ENCODE measurements around the gene EPS8L3.
"Not testable (repeated sequence)": the region's sequence is repeated elsewhere in the genome, so short reads cannot be mapped to it uniquely, and the experiment has no call there.

EPS8L3 gene

GRCh38 chr1:109764561-109765482 lies 1.1 kb upstream of the EPS8L3 start:
- DNase-seq (ENCODE audit: low read depth in 1 of 2, low spot score in 1 of 2) = no peak

- no peak for DNase-seq (ENCODE audit: low read depth in 1 of 2, low spot score in 1 of 2)
These were observed 690 bp downstream of the EPS8L3 start for GRCh38 chr1:109762821-109763645.

- DNase-seq (ENCODE audit: low read depth in 1 of 2, low spot score in 1 of 2) = no peak
These were observed 1.6 kb downstream of the EPS8L3 start for GRCh38 chr1:109762039-109762585.

- DNase-seq (ENCODE audit: low read depth in 1 of 2, low spot score in 1 of 2) = no peak
These were observed 2.3 kb downstream of the EPS8L3 start for GRCh38 chr1:109761227-109762038.

- no peak for DNase-seq (ENCODE audit: low read depth in 1 of 2, low spot score in 1 of 2)
These were observed 3.0 kb downstream of the EPS8L3 start for GRCh38 chr1:109760581-109761226.

GRCh38 chr1:109759513-109760334 lies 4.0 kb downstream of the EPS8L3 start:
- no peak for DNase-seq (ENCODE audit: low read depth in 1 of 2, low spot score in 1 of 2)

GRCh38 chr1:109757936-109758786 lies 5.6 kb downstream of the EPS8L3 start:
- no peak for DNase-seq (ENCODE audit: low read depth in 1 of 2, low spot score in 1 of 2)

- DNase-seq (ENCODE audit: low read depth in 1 of 2, low spot score in 1 of 2) = no peak
These were observed 6.7 kb downstream of the EPS8L3 start for GRCh38 chr1:109756848-109757521.

GRCh38 chr1:109756325-109756724 lies 7.4 kb downstream of the EPS8L3 start:
- not testable (repeated sequence) for DNase-seq (ENCODE audit: low read depth in 1 of 2, low spot score in 1 of 2)

- no peak for DNase-seq (ENCODE audit: low read depth in 1 of 2, low spot score in 1 of 2)
These were observed 9.0 kb downstream of the EPS8L3 start for GRCh38 chr1:109754738-109755137.

GRCh38 chr1:109751531-109752260 lies 12.0 kb downstream of the EPS8L3 start:
- no peak for DNase-seq (ENCODE audit: low read depth in 1 of 2, low spot score in 1 of 2)

- DNase-seq (ENCODE audit: low read depth in 1 of 2, low spot score in 1 of 2) = no peak
These were observed 12.8 kb downstream of the EPS8L3 start for GRCh38 chr1:109750920-109751319.

GRCh38 chr1:109750241-109750882 lies 13.4 kb downstream of the EPS8L3 start:
- no peak for DNase-seq (ENCODE audit: low read depth in 1 of 2, low spot score in 1 of 2)

GRCh38 chr1:109749221-109749620 lies 14.5 kb downstream of the EPS8L3 start:
- no peak for DNase-seq (ENCODE audit: low read depth in 1 of 2, low spot score in 1 of 2)

GRCh38 chr1:109748311-109748710 lies 15.4 kb downstream of the EPS8L3 start:
- DNase-seq (ENCODE audit: low read depth in 1 of 2, low spot score in 1 of 2) = not testable (repeated sequence)

GRCh38 chr1:109740615-109741373 lies 22.9 kb downstream of the EPS8L3 start, which contains the start of gene GSTM3:
Gene GSTM3 (minus strand): TSS chr1:109741038. CDS start chr1:109740287, 751 bp downstream.
- no peak for DNase-seq (ENCODE audit: low read depth in 1 of 2, low spot score in 1 of 2)

Data from activated CD4-positive, alpha-beta T cell treated with anti-CD3 and anti-CD28 coated beads, Interleukin-2, amount 50 U/mL, for 24 hours (primary cell).